Activated naive CD4-positive, alpha-beta T cell treated with anti-CD3 and anti-CD28 coated beads, Interleukin-2, amount 50 U/mL, for 72 hours (primary cell): ENCODE results near the gene SPRED2. TPM values are rescaled to one million over a fixed set of nuclear protein-coding genes. Genes with fewer than 3 reads are reported as not detected.

Source experiments
- ATAC-seq, 2 donors: fragments of 150-1000 bp; cut with Tn5 transposase; 2 replicates each; pipeline ENCODE4 v1.10.0; 2021; ENCODE audit warnings: mild to moderate bottlenecking in 2 of 2, moderate library complexity in 2 of 2
- DNase-seq, 2 donors: peaks; one replicate each; pipeline ENCODE4 v3.0.0; 2021 to 2022; ENCODE audit warnings: low spot score in 2 of 2
- H3K27ac Mint-ChIP-seq, 2 donors: one replicate each; pipeline ENCODE4 v1.8.0; 2022; ENCODE audit warnings: mild to moderate bottlenecking in 2 of 2, mixed read lengths in 2 of 2
- H3K36me3 Mint-ChIP-seq, 2 donors: one replicate each; pipeline ENCODE4 v1.8.0; 2022; ENCODE audit warnings: mixed read lengths in 2 of 2
- H3K9me3 Mint-ChIP-seq, 2 donors: one replicate each; pipeline ENCODE4 v1.8.0; 2022; ENCODE audit warnings: mixed read lengths in 2 of 2
- total RNA-seq, 2 donors: library from RNA; stranded (reverse); gene quantifications; one replicate each; pipeline ENCODE4 v1.2.3, GENCODE V29; 2022

The SPRED2 gene
- total RNA-seq, 2 donors from 2014 or later, result 3.5 to 8.3 TPM

DNA sequence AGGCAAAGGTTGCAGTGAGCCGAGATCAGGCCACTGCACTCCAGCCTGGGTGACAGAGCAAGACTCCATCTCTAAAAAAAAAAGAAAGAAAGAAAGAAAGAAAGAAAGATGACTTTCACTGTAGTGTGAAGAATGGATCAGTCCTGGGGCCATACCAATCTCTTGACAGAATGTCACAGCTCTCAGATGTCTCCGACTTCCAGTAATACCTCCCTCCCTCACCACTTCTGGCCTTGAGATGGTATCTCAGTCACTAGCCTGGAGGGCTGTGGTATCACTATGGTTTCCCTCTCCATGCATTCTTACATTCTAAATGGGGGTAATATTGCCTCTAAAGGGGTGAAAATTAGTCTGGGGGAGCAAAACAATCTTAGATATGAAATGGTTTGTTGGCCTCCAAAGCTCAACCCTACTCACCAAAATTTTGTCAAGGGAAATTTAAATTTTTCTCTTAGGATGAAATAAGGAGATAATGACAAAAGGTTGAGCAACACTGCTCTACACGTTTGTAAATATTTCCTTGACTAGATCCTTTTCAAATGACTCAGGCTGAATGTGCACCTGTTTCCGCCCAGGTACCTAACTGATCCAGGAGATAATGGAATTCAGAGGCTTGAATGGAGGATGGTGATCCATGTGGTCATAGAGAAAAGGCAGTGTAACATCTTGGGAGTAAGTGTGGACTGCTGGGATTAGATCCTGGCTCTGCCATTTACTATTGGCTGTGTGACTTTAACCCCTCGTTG is 19.9 kb upstream of the SPRED2 start:
- DNase-seq (no peak), ATAC-seq (no peak)
- Mint-ChIP-seq H3K9me3 (no peaks in the 10 kb centered on the region), H3K27ac (no peak overlapping the region), H3K36me3 (no peaks in the 10 kb centered on the region)

DNA sequence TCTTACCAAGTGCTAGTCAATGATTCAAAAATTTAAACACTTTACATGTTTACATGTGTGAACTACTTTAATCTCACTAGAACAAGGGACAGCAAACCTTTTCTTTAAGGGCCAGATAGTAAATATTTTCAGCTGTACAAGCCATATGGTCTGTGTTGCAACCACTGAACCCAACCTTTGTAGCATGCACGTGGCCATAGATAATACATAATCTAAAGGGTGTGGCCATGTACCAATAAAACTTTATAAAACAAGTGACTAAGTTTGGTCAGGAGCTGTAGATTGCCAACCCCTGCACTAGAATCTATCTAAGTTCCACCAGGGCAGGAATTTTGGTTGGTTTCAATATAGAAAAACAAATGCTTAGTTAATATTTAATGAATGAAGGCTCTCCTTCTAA is 18.4 kb upstream of the SPRED2 start:
- Mint-ChIP-seq H3K36me3 (no peaks in the 10 kb centered on the region), H3K27ac (no peak overlapping the region), H3K9me3 (no peaks in the 10 kb centered on the region)
- no peak for DNase-seq
- ATAC-seq, result no peak

DNA sequence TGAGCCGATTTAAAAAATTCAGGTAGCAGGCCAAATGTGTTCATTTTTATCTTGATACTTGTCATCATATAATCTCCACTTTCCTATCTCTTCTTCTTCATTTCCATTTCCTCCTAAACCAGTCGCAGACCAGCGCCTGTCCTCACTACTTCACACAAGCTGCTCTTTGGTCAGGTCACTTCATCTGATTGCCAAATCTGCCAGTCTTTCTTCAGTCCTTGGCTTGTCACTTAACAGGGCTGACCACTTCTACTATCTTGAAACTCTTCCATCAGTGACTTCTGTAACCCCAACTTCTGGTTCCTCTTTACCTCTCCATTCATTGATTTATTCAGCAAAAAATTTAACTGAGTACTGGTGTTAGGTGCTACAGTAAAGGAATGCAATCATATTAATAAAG is 18.0 kb upstream of the SPRED2 start:
- Mint-ChIP-seq H3K9me3 (no peaks in the 10 kb centered on the region), H3K27ac (no peak overlapping the region), H3K36me3 (no peaks in the 10 kb centered on the region)
- ATAC-seq, result no peak
- no peak for DNase-seq

GRCh38 chr2:65443509-65444186 is 11.2 kb upstream of the SPRED2 start:
- Mint-ChIP-seq H3K27ac (no peak overlapping the region), H3K9me3 (no peaks in the 10 kb centered on the region), H3K36me3 (no peaks in the 10 kb centered on the region)
- no peak for DNase-seq
- ATAC-seq, result no peak

DNA sequence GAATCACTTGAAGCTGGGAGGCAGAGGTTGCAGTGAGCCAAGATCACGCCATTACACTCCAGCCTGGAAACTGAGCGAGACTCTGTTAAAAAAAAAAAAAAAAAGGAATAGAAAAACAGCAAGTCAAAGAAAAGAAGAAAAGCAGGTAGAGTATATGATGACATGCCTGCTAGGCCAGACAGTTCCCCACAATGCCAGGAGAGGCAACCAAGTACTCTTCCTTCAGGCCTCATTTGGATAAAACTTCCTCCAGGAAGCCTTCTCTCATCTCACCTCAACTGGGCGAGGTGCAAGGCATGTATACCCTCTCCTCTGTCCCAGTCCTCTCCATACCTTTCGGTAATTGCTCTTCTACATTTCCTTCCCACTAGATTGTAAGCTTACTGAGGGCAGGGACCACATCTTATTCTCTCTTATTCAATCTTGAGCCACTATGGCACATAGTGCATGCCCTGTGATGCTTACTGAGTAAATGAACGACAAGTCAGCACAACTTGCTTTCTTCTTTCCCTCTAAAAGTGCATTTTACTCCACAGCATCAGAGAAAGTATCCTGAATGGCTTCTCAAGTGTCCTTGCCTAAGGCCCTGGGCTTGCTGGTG is 10.1 kb upstream of the SPRED2 start:
- no peak for DNase-seq
- Mint-ChIP-seq H3K9me3 (no peaks in the 10 kb centered on the region), H3K27ac (no peak overlapping the region), H3K36me3 (no peaks in the 10 kb centered on the region)
- ATAC-seq, result no peak

DNA sequence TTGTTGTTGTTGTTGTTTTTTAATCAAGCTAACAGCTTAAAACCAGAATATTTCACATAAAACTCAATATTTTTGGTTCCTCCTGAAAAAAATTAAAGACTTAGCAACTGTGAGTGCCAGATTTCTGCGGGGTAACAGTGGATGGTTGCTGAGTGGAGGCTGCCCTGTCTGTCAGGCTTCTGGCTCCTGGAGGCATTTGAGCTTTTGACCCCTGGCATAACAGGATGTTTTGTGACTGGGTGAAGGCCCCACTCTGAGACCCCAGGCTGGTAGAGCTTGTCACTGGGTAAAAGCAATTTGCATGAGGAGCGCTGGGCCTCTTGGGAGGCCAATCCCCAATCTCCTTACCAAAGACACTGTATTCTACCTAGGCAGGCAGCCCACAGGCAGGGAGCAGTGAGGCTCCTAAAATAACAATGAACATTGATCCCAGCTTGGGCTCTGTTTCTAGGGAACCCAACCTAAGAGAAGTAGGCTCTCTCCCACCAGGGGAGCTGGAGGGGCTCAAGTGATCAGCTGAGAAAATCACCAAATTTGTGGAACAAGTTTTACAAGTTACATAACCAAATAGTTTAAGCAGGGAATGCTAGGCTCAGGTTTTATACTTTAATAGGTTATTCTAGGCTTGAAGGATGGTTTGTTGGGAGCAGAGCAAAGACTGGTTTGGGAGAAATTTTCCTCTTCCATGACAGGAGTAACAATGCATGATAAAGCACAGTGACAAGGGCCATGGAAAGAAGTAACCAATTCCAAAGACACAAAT is 5.9 kb upstream of the SPRED2 start:
- H3K9me3 Mint-ChIP-seq, result no peaks in the 10 kb centered on the region
- DNase-seq (no peak), ATAC-seq (no peak)
- no peak overlapping the region for H3K27ac Mint-ChIP-seq
- no peaks in the 10 kb centered on the region for H3K36me3 Mint-ChIP-seq

DNA sequence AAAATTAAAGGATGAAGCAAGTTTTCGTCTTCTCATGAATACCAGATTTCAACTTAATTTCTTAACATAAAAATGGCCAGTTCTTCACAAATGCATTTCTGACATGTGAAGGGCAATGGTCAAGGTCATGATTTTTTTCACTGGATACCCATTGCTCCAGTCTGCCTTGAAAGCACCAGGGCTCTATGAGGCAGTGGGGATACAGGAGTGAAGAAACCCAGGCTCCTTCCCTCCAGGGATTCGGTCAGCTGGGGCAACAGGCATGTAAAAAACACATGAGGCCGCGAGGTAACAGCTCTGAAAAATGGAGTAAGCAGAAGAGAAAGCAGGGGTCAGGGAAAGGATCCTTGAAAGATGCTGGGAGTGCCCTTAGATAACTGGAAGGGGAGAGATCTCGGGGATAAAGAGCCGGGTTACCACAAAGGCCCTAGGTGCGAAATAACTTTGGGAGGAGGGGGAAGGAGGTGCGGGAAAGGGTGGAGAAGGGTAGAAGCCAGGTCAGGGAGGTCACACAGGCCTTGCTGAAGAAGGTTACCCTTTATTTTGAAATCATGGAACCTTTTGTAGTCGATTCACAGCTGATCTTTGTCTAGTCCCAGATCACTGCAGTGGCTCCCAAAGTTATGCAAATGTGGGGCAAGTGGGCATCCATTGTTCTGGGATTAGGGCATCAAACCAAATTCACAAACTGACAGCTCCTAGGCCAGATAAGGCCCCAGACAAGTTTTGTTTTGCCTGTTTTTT is 5.2 kb upstream of the SPRED2 start:
- Mint-ChIP-seq H3K27ac (no peak overlapping the region), H3K9me3 (no peaks in the 10 kb centered on the region), H3K36me3 (no peaks in the 10 kb centered on the region)
- ATAC-seq, result no peak
- no peak for DNase-seq

DNA sequence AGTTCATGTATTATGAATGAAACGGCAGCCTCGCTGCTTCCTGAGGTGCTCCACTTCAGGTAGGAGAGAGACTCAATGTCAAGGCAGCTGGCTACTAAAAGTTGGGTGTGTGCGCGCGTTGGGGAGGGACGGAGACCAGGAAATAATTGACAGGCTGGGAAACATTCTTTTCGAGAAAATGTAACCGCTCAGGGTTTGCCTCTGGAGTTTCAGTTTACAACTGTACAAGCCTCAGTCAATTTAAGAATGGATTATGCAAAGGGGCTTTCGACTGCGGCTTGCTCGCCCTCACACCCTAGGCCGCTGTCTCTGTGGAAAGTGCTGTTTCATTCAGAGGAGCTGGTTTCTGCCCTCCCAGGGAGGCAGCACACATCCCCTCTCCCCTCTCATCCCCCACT is 4.4 kb upstream of the SPRED2 start:
- Mint-ChIP-seq H3K36me3 (no peaks in the 10 kb centered on the region), H3K9me3 (no peaks in the 10 kb centered on the region), H3K27ac (peak overlapping the region in 1 of 2 donors; percentile 53)
- DNase-seq, result peak; percentile 48 to 63
- peak; percentile 67 to 74 for ATAC-seq

DNA sequence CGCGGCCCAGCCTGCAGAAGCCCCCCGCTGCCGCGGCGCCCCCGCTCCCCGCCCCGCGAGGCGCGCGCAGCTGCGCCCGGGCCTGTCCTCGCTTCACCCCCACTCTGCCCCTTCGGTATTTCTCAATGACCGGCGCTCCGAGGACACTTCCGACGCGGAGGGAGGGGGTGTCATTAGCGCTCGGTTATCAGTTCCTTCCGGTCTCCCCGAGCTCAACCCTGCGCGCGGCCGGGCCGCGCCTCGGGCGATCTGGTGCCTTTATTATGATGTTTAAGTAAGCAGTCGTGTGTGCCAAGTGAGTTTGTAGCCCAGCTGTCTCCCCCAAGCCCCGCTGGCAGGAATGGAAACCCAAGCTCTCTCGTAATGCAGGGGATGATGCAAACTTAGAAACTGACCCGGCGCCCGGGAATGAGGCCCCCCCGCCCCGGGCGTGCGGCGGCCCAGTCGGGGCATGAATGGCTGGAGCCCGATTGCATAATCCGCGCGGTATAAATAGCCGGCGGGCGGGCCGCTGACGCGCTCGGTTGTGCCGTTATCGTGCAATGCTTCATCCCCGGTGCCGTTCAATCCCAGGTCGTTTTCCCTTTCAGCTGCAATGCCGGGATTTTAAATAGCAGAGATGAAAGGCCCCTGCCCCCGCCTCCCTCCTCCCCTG is 3.9 kb upstream of the SPRED2 start:
- ATAC-seq, result peak; percentile 9 to 19
- DNase-seq, result peak in 1 of 2 donors; percentile 31
- no peaks in the 10 kb centered on the region for H3K36me3 Mint-ChIP-seq
- peak overlapping the region in 1 of 2 donors; percentile 53 for H3K27ac Mint-ChIP-seq
- H3K9me3 Mint-ChIP-seq, result no peaks in the 10 kb centered on the region

DNA sequence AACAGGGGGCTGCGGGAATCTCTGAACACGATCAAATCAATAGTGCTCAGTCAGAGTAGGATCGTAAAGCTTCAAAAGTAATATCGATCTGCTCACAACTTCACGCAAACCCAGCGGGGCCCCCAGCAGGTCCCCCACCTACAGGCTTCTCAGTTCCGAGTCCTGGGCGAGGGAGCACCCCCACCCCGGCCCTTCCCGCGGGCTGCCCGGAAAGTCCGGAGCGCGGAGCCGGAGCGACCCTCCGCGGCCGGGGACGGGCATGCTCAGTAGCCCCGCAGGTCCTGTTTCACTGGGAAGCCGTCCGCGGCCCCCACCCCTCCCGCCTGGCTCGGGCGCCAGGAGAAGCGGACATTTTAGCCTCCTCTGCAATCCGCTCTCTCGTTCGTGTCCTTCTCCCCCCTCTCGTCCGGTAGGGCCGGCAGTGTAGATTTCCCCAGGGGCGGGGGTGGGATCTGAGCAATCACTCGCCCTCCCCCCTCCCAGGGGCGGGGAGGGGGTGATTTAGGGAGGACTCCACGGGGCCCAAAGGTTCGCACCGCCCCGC is 3.3 kb upstream of the SPRED2 start:
- H3K27ac Mint-ChIP-seq, result peak overlapping the region in 1 of 2 donors; percentile 53
- H3K9me3 Mint-ChIP-seq, result no peaks in the 10 kb centered on the region
- ATAC-seq, result no peak
- peak in 1 of 2 donors; percentile 60 for DNase-seq
- H3K36me3 Mint-ChIP-seq, result no peaks in the 10 kb centered on the region

DNA sequence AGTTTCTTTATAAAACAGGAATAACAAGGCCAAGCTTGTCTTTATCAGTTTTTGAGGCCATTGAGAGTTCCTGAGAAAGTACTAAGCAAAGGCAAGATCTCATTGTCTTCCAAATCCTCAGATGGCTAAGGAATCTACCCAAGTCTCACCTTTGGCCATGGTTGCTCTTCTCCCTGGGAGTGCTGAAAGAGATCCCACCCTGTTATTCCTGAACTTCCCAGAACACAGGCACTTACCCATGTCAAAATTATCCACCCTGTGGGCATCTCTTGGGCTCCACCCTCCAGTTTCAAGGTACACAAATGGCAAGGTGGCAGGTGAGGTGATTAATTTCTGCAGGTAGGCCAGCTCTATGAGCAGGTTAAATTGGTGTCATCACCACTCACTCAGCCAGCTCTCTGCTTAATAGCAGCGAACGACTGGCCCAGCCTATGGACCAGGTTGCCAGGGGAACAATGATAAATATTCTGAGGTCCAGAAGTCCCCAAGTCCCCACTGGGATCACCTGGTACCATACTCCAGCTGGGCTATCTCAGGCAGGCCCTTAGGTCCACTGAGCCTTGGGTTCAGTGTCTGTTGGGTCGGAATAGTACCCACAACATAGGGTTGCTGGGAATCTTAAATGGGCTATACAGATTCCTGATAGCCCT is 2.3 kb upstream of the SPRED2 start:
- ATAC-seq (no peak), DNase-seq (no peak)
- H3K27ac Mint-ChIP-seq, result no peak overlapping the region
- no peaks in the 10 kb centered on the region for H3K9me3 Mint-ChIP-seq
- no peaks in the 10 kb centered on the region for H3K36me3 Mint-ChIP-seq

DNA sequence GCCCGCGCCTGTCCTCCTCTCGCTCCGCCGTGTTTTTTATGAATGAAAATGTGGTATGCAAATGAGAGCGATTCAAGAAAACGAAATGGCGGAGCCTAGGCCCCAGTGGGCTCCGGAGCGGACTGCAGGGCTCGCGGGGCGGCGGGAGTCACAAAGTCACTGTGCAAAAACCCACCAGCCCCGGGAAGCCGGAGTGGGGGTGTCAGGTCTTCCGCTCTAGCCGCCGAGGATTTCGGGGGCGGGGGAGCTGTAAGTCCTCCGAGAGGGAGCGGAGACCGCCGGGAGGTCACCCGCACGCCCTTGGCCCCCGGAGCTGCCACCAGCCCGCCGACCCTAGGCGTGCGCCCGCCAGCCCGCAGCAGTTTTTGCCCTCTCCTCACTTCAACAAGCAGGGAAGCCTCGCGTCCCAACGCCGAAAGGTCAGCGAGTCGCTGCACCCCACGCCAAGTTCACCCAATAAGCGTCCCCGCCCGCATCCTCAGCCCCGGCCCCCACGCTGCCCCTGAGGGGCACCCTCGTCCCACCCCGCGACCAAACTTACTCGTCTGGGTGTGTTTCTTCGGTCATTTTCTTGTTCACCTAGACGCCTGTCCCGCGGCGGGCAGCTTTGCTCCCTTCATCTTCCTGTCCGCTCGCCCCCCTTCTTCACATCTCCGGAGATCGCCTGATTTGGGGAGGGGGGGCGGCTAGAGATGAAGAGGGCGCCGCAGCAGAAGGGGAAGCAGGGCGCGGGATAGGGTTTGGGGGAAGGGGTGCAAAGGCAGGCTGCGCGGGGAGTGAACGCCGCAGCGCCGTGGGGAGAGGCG is 775 bp downstream of the SPRED2 start:
- H3K9me3 Mint-ChIP-seq, result no peaks in the 10 kb centered on the region
- peak in 1 of 2 donors; percentile 50 for DNase-seq
- H3K27ac Mint-ChIP-seq, result peak overlapping the region; percentile 77 to 79
- peak; percentile 43 to 51 for ATAC-seq
- no peaks in the 10 kb centered on the region for H3K36me3 Mint-ChIP-seq

- H3K36me3 Mint-ChIP-seq, result no peaks in the 10 kb centered on the region
- H3K9me3 Mint-ChIP-seq, result no peaks in the 10 kb centered on the region
- peak; percentile 61 to 65 for DNase-seq
- no peak overlapping the region for H3K27ac Mint-ChIP-seq
- ATAC-seq, result peak; percentile 54 to 68
Measured at GRCh38 chr2:65430603-65431420, 1.6 kb downstream of the SPRED2 start.
